Stomach (tissue), 4 donors: Measurements from ENCODE around the gene SPSB4.

ENCODE experiments used
- POLR2A ChIP-seq, 4 donors: fragments of 450-650 bp; IDR thresholded peaks; one replicate each; pipeline ENCODE4 v1.6.1; 2016; ENCODE audit warnings: antibody characterized with exemption in 4 of 4, control low read depth in 2 of 4, mild to moderate bottlenecking in 1 of 4, moderate library complexity in 1 of 4
- TF ChIP-seq, protein P1 (sequence below), 7 experiments: fragments of 450-650 bp in 4 of 7; fragments of 200-600 bp in 3 of 7; sonication (generic) in 3 of 7; IDR thresholded peaks; one replicate each; pipeline ENCODE4 v1.5.1; 2016 to 2019; ENCODE audit warnings: antibody characterized with exemption in 7 of 7, control low read depth in 2 of 7, mild to moderate bottlenecking in 1 of 7

- TF ChIP-seq, protein P1, sequence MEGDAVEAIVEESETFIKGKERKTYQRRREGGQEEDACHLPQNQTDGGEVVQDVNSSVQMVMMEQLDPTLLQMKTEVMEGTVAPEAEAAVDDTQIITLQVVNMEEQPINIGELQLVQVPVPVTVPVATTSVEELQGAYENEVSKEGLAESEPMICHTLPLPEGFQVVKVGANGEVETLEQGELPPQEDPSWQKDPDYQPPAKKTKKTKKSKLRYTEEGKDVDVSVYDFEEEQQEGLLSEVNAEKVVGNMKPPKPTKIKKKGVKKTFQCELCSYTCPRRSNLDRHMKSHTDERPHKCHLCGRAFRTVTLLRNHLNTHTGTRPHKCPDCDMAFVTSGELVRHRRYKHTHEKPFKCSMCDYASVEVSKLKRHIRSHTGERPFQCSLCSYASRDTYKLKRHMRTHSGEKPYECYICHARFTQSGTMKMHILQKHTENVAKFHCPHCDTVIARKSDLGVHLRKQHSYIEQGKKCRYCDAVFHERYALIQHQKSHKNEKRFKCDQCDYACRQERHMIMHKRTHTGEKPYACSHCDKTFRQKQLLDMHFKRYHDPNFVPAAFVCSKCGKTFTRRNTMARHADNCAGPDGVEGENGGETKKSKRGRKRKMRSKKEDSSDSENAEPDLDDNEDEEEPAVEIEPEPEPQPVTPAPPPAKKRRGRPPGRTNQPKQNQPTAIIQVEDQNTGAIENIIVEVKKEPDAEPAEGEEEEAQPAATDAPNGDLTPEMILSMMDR (IDR thresholded peaks at IDR 0.05) = no peak
- no peak for TF ChIP-seq POLR2A (IDR thresholded peaks at IDR 0.05)
These were observed 101.9 kb downstream of the SPSB4 start for GRCh38 chr3:141152801-141153678.
